PC-3 (cell line): ENCODE data around the gene CAMTA1. TPM values are rescaled to one million over a fixed set of nuclear protein-coding genes. Genes with fewer than 3 reads are reported as not detected.

Experiments
- ATAC-seq: fragments of 200-7000 bp; cut with Tn5 transposase; 2 replicates; pipeline ENCODE4 v1.9.1; 2020; ENCODE audit warnings: mild to moderate bottlenecking, moderate library complexity
- BruUV-seq: library from RNA; stranded (reverse); fragments of 400-500 nt; replicated peaks from 2 replicates; lab custom pipeline; 2021; lab: Mats Ljungman, UMichigan
- CTCF ChIA-PET: fragments of 300-600 bp; sonication (Branson Sonifier 250); formaldehyde crosslinking; loops from one replicate; lab custom pipeline; 2022; ENCODE audit warnings: antibody characterized with exemption; lab: Charles Lee
- POLR2A ChIA-PET: fragments of 300-600 bp; sonication (Branson Sonifier 250); formaldehyde crosslinking; loops from one replicate; lab custom pipeline; 2022; ENCODE audit warnings: antibody characterized with exemption; ENCODE audit not compliant: unreplicated experiment; lab: Charles Lee
- DNase-seq: peaks from one replicate; pipeline ENCODE4 v3.0.0-alpha.2; 2015
- H2AFZ ChIP-seq: fragments of 300-600 bp; sonication (generic); 2 replicates; pipeline ENCODE4 v1.6.0; 2016; ENCODE audit warnings: antibody characterized with exemption, low read length
- H3F3A ChIP-seq: fragments of 300-600 bp; sonication (generic); one replicate; pipeline ENCODE4 v1.6.0; 2017; ENCODE audit warnings: antibody characterized with exemption, low read length, control low read depth, mild to moderate bottlenecking; ENCODE audit not compliant: unreplicated experiment
- H3K27ac ChIP-seq: fragments of 300-600 bp; sonication (generic); 2 replicates; pipeline ENCODE4 v1.5.1; 2016; ENCODE audit warnings: mild to moderate bottlenecking, low read length
- H3K27me3 ChIP-seq: fragments of 300-600 bp; sonication (generic); 2 replicates; pipeline ENCODE4 v1.6.1; 2016; ENCODE audit warnings: low read length, mixed read lengths
- H3K36me3 ChIP-seq: fragments of 300-600 bp; sonication (generic); 2 replicates; pipeline ENCODE4 v1.6.1; 2016; ENCODE audit warnings: low read depth, mixed run types, low read length, mixed read lengths
- H3K4me1 ChIP-seq: fragments of 300-600 bp; sonication (generic); 2 replicates; pipeline ENCODE4 v1.5.1; 2016; ENCODE audit warnings: low read length; ENCODE audit not compliant: insufficient read depth
- H3K4me2 ChIP-seq: fragments of 300-600 bp; sonication (generic); 2 replicates; pipeline ENCODE4 v1.6.0; 2016; ENCODE audit warnings: low read length
- H3K4me3 ChIP-seq: fragments of 300-600 bp; sonication (generic); 2 replicates; pipeline ENCODE4 v1.5.1; 2016; ENCODE audit warnings: mild to moderate bottlenecking, low read length, mixed read lengths
- H3K79me2 ChIP-seq: fragments of 300-600 bp; sonication (generic); 2 replicates; pipeline ENCODE4 v1.6.1; 2017; ENCODE audit warnings: low read length, mixed read lengths
- H3K9ac ChIP-seq: fragments of 300-600 bp; sonication (generic); 2 replicates; pipeline ENCODE4 v1.6.0; 2016; ENCODE audit warnings: mild to moderate bottlenecking, low read length
- H3K9me2 ChIP-seq: fragments of 300-600 bp; sonication (generic); replicated peaks from 2 replicates; pipeline ENCODE4 v1.6.1; 2016; ENCODE audit warnings: mixed run types, low read length, mixed read lengths
- H3K9me3 ChIP-seq: fragments of 300-600 bp; sonication (generic); 2 replicates; pipeline ENCODE4 v1.6.1; 2016; ENCODE audit warnings: low read length, mixed read lengths
- H4K20me1 ChIP-seq: fragments of 300-600 bp; sonication (generic); 2 replicates; pipeline ENCODE4 v1.6.1; 2016; ENCODE audit warnings: low read length, mixed read lengths
- CTCF ChIP-seq: fragments of 300-600 bp; sonication (generic); conservative IDR thresholded peaks from 2 replicates; pipeline ENCODE4 v1.5.1; 2017; ENCODE audit warnings: antibody characterized with exemption, low read depth, mild to moderate bottlenecking, low read length
- EZH2 ChIP-seq: fragments of 300-600 bp; sonication (generic); IDR thresholded peaks from one replicate; pipeline ENCODE4 v1.6.1; 2017; ENCODE audit warnings: antibody characterized with exemption, mild to moderate bottlenecking, low read length; ENCODE audit not compliant: unreplicated experiment
- EZH2phosphoT487 ChIP-seq: fragments of 300-600 bp; sonication (generic); IDR thresholded peaks from 2 replicates; pipeline ENCODE4 v1.6.1; 2018; ENCODE audit warnings: mild to moderate bottlenecking, antibody characterized with exemption, low read length, borderline replicate concordance
- intact Hi-C: fragments of 100-400 bp; cut with micrococcal nuclease; formaldehyde crosslinking; loops from 2 replicates; pipeline ENCODE4 v1.9.0; 2023
- total RNA-seq: library from RNA; depleted of rRNA; stranded (reverse); fragments of >200 nt; gene quantifications from 2 replicates; pipeline ENCODE4 v1.2.3, GENCODE V29; 2014

Gene CAMTA1
- total RNA-seq, 1 experiment from 2014 or later: 40.8 TPM

DNA sequence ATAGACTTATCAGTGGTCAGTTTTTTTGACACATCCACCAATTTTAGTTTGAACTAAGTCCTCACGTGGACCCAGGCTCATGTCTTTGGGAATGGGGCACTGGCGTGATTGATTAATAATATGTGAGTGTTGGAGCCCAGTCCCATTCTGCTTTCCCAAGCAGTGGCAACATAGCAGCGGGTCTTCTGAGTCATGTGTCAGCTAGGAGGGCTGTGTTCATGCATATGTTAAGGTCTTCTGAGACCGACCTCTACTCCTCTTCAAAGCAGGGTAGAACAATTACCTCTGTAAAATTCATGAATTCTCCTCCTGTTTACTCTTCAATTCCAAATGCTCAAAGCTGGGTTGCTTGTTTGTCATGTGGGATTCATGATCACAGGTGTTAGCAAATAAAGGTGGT is 291.3 kb downstream of the CAMTA1 start:
- no peak for TF ChIP-seq EZH2phosphoT487
- H3K4me3 ChIP-seq: no peak overlapping the region
- H3K4me2 ChIP-seq: no peak overlapping the region
- no peaks in the 10 kb centered on the region for H3K4me1 ChIP-seq
- no peaks in the 10 kb centered on the region for H3K36me3 ChIP-seq
- ChIA-PET CTCF (no interaction called here), POLR2A (no interaction called here)
- no peaks in the 10 kb centered on the region for H4K20me1 ChIP-seq
- H2AFZ ChIP-seq: no peak overlapping the region
- H3K9me3 ChIP-seq: peaks cover 12% of the 10 kb centered on the region; the same call in 1 of the 2 replicates
- H3K27me3 ChIP-seq: peaks cover 7% of the 10 kb centered on the region; the same call in 1 of the 2 replicates
- no peak overlapping the region for H3K27ac ChIP-seq
- intact Hi-C loops: no loop called here
- no peaks in the 10 kb centered on the region for H3F3A ChIP-seq
- H3K9ac ChIP-seq: no peak overlapping the region
- ATAC-seq (no peak), DNase-seq (no peak)
- H3K9me2 ChIP-seq: no peaks in the 10 kb centered on the region
- BruUV-seq: no TSS peak
- no peaks in the 10 kb centered on the region for H3K79me2 ChIP-seq

- intact Hi-C loops: no loop called here
- CTCF ChIA-PET: no interaction called here
These were observed 291.9 kb downstream of the CAMTA1 start for GRCh38 chr1:7077136-7077535.

DNA sequence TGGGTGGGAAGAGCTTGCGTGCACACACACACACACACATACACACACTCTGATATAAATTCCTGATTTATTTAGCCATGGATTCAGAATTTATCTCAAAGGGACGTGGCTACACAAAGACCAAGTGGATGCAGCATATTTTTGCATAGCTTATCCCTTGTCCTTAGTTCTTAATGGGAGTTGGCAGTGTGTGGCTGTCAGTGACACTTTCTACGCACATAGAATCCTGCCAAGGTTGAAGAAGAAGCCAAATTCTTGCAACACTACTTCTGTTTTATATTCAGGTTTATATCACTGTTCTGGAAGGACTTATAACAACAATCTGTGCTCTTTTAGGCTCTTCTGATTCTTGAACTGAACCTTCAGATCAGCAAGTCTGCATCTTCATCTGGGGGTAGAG is 292.7 kb downstream of the CAMTA1 start:
- Histone ChIP-seq H3K27me3 (peaks cover 1% of the 10 kb centered on the region; the same call in 1 of the 2 replicates), H3K36me3 (no peaks in the 10 kb centered on the region), H3K9ac (no peak overlapping the region), H3K27ac (no peak overlapping the region), H3K9me3 (peaks cover 12% of the 10 kb centered on the region; the same call in 1 of the 2 replicates), H3K4me3 (no peak overlapping the region), H3K4me1 (no peaks in the 10 kb centered on the region), H3K9me2 (no peaks in the 10 kb centered on the region), H3K4me2 (no peak overlapping the region), H4K20me1 (no peaks in the 10 kb centered on the region), H3K79me2 (no peaks in the 10 kb centered on the region), H2AFZ (no peak overlapping the region), H3F3A (no peaks in the 10 kb centered on the region)
- DNase-seq (no peak), ATAC-seq (no peak)
- TF ChIP-seq EZH2: no peak
- ChIA-PET CTCF (no interaction called here), POLR2A (no interaction called here)
- BruUV-seq: no TSS peak
- intact Hi-C loops: no loop called here

More at GRCh38 chr1:7077136-7077535, 291.9 kb downstream of the CAMTA1 start:
- no peak for DNase-seq
- H3K9me3 ChIP-seq: peaks cover 12% of the 10 kb centered on the region; the same call in 1 of the 2 replicates
- TF ChIP-seq CTCF: no peak
- no peak for TF ChIP-seq EZH2
- no peak for TF ChIP-seq EZH2phosphoT487
- H3K27me3 ChIP-seq: peaks cover 3% of the 10 kb centered on the region; the same call in 1 of the 2 replicates
- no peak overlapping the region for H2AFZ ChIP-seq
- H4K20me1 ChIP-seq: no peaks in the 10 kb centered on the region
- H3K4me2 ChIP-seq: no peak overlapping the region
- no peak overlapping the region for H3K9ac ChIP-seq
- no peak overlapping the region for H3K4me3 ChIP-seq
- no peaks in the 10 kb centered on the region for H3K79me2 ChIP-seq
- H3K4me1 ChIP-seq: no peaks in the 10 kb centered on the region
- no peaks in the 10 kb centered on the region for H3F3A ChIP-seq
- no peak overlapping the region for H3K27ac ChIP-seq
- POLR2A ChIA-PET: no interaction called here
- H3K36me3 ChIP-seq: no peaks in the 10 kb centered on the region
- no peak for ATAC-seq
- no peaks in the 10 kb centered on the region for H3K9me2 ChIP-seq
- BruUV-seq: no TSS peak

DNA sequence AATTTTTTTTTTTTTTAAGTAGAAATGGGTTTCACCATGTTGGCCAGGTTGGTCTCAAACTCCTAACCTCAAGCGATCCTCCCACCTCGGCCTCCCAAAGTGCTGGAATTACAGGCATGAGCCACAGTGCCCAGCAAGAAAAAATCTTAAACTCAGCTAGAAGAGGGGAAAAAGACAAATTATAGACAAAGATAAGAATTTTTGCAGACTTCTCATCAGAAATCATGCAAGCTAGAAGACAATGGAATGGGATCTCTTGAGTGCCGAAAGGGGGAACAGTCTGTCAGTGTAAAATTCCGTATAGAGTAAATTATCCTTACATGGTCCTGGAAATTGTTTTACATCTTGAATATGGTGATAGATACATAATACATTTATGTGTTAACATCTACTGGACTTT is 294.4 kb downstream of the CAMTA1 start:
- no peaks in the 10 kb centered on the region for H3K4me1 ChIP-seq
- no peak overlapping the region for H3K4me3 ChIP-seq
- no peak overlapping the region for H2AFZ ChIP-seq
- H3K4me2 ChIP-seq: no peak overlapping the region
- H3K79me2 ChIP-seq: no peaks in the 10 kb centered on the region
- POLR2A ChIA-PET: no interaction called here
- no peaks in the 10 kb centered on the region for H3F3A ChIP-seq
- CTCF ChIA-PET: no interaction called here
- intact Hi-C loops: no loop called here
- peaks cover 12% of the 10 kb centered on the region; the same call in 1 of the 2 replicates for H3K9me3 ChIP-seq
- no peaks in the 10 kb centered on the region for H4K20me1 ChIP-seq
- H3K9me2 ChIP-seq: no peaks in the 10 kb centered on the region
- no peaks in the 10 kb centered on the region for H3K36me3 ChIP-seq
- TF ChIP-seq EZH2 (no peak), EZH2phosphoT487 (no peak), CTCF (no peak)
- no peak for ATAC-seq
- no TSS peak for BruUV-seq
- no peak overlapping the region for H3K9ac ChIP-seq
- no peak overlapping the region for H3K27ac ChIP-seq
- peaks cover 15% of the 10 kb centered on the region; the same call in 1 of the 2 replicates for H3K27me3 ChIP-seq
- no peak for DNase-seq
